GM12891 (cell line): ENCODE results near the gene HLTF.

Experiments used
- POLR2A ChIP-seq: IDR thresholded peaks from 2 replicates; pipeline ENCODE4 v1.6.1; 2011; ENCODE audit warnings: low read depth, low read length, control low read depth
- POLR2AphosphoS5 ChIP-seq: IDR thresholded peaks from 2 replicates; pipeline ENCODE4 v1.6.1; 2011; ENCODE audit warnings: low read depth, low read length, control low read depth
- POU2F2 ChIP-seq: IDR thresholded peaks from 2 replicates; pipeline ENCODE4 v1.6.1; 2011; ENCODE audit warnings: low read depth, mild to moderate bottlenecking, control low read depth, low read length, moderate library complexity
- SPI1 ChIP-seq: IDR thresholded peaks from 2 replicates; pipeline ENCODE4 v1.6.1; 2011; ENCODE audit warnings: low read depth, low read length, control low read depth
- TAF1 ChIP-seq: IDR thresholded peaks from 2 replicates; pipeline ENCODE4 v1.6.1; 2011; ENCODE audit warnings: low read depth, low read length, control low read depth

DNA sequence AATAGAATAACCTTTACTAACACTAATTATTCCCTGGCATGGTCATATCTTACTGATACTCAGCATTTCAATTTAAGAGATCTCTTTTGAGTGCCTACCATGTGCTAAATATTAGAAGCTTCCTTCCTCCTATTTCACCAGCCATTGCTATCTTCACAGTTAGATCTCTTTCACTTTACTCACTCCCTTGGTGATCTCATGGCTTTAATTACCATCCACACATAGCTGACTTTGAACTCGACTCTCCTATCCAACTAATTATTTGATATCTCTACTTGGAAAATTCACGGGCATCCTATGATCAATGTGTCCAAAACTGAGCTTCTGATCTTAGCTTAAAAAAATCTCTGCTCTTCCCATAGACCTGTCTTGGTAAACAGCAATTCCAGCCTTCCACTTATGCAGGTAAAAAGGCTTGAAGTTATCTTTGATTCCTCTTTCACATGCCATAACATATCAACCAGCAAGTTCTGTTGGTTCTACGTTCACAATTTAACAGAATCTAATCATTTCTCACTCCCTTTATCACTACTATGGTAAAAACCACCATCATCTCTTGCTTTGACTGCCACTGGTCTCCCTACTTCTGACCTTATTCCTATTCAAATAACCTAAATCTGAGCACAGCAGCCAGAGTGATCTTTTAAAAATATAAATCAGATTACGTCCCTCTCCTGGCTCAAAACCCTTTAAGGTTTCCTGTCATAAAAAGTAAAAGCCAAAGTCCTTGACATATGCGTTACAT is 41.8 kb downstream of the HLTF start:
- TF ChIP-seq POLR2A (no peak), POLR2AphosphoS5 (no peak), SPI1 (no peak), POU2F2 (no peak), TAF1 (no peak)
